Adrenal gland (tissue), 12 donors: ENCODE measurements around the gene PODNL1. TPM values are rescaled to one million over a fixed set of nuclear protein-coding genes. Genes with fewer than 3 reads are reported as not detected.

Source experiments
- DNase-seq, 7 donors: peaks; one replicate each; pipeline ENCODE4 v3.0.0-alpha.2; 2019 to 2020
- H3K27ac ChIP-seq, 5 donors: fragments of 200-600 bp; sonication (generic) in 4 of 5; 1 replicate in 3 of 5; 2 replicates in 2 of 5; pipeline versions ENCODE4 v1.5.1 to v1.8.0; 2016 to 2020; ENCODE audit warnings: mild to moderate bottlenecking in 1 of 5
- H3K27me3 ChIP-seq: fragments of 200-600 bp; 2 replicates; pipeline ENCODE4 v1.8.0; 2021
- H3K36me3 ChIP-seq, 2 donors: fragments of 200-600 bp; replicated peaks in 1 of 2; 1 replicate in 1 of 2; 2 replicates in 1 of 2; pipeline versions ENCODE4 v1.5.1 to v1.8.0; 2018 to 2022
- H3K4me1 ChIP-seq, 2 donors: fragments of 200-600 bp; replicated peaks in 1 of 2; 1 replicate in 1 of 2; 2 replicates in 1 of 2; pipeline versions ENCODE4 v1.5.1 to v1.8.0; 2018 to 2021
- H3K4me3 ChIP-seq, 4 donors: fragments of 200-600 bp; sonication (generic) in 3 of 4; one replicate each; pipeline ENCODE4 v1.5.1; 2016 to 2018
- H3K9me3 ChIP-seq, 3 donors: fragments of 200-600 bp; sonication (generic) in 1 of 3; replicated peaks in 1 of 3; 1 replicate in 2 of 3; 2 replicates in 1 of 3; pipeline versions ENCODE4 v1.5.1 to v1.8.0; 2016 to 2021
- POLR2A ChIP-seq, 2 donors: fragments of 450-650 bp; IDR thresholded peaks; one replicate each; pipeline ENCODE4 v1.6.1; 2017; ENCODE audit warnings: antibody characterized with exemption in 2 of 2, mild to moderate bottlenecking in 2 of 2, moderate library complexity in 1 of 2
- WGBS, 4 donors: extraction: QIAGEN DNeasy Blood & Tissue Kit in 2 of 4; methylation state at CpG; one replicate each; pipeline versions ENCODE4 v1.1.5 to v1.1.7; 2013 to 2017; 5-methylcytosine and 5-hydroxymethylcytosine counted together
- intact Hi-C, 2 donors: fragments of 100-400 bp; cut with DNase I; formaldehyde crosslinking; loops; one replicate each; pipeline versions ENCODE4 v1.14.1 to v1.15.0; 2022 to 2023
- polyA plus RNA-seq, 3 donors: library from polyadenylated mRNA; stranded (reverse); fragments of 200-250 nt in 2 of 3; fragments of 350-450 nt in 1 of 3; fragmentation: Illumina TruSeq in 1 of 3; extraction: RNeasy Lipid Tissue Mini Kit (QIAGEN cat#74804) in 1 of 3; gene quantifications; one replicate each; pipeline ENCODE4 v1.2.3, GENCODE V29; 2013 to 2014
- total RNA-seq, 9 donors: library from RNA; depleted of rRNA in 4 of 9; stranded (reverse); fragments of >200 nt in 4 of 9; fragments of 120-200 nt in 1 of 9; fragmentation: NEBNext Ultra II Directional in 1 of 9; extraction: Animal tissue kit (Norgen Biotek cat#: 25700) in 1 of 9; gene quantifications; one replicate each; pipeline versions ENCODE4 v1.1.0 to v1.2.4, GENCODE V29; 2013 to 2023
- TF ChIP-seq, protein P1 (sequence below), 6 experiments: fragments of 450-650 bp in 4 of 6; fragments of 200-600 bp in 2 of 6; sonication (generic) in 1 of 6; IDR thresholded peaks; 1 replicate in 5 of 6; 2 replicates in 1 of 6; pipeline versions ENCODE4 v1.5.1 to v1.8.0; 2016 to 2021; ENCODE audit warnings: antibody characterized with exemption in 6 of 6, mild to moderate bottlenecking in 2 of 6, moderate library complexity in 1 of 6
- donor health status: healthy with polysubstance abuse.
- donor health status: Bipolar disorder and iron deficiency.
- donor health status: DM: yes; HTN: yes; CAD: no.
- donor health status: DM: no; HTN: no; CAD: no.
- donor health status: DM: no; HTN: no; CAD: no.
- donor health status: DM: yes; HTN: yes; CAD: no.

Gene PODNL1
- total and polyA plus RNA-seq, 12 donors: 0.15 to 2.1 (median 0.61) TPM; not detected in 3

DNA sequence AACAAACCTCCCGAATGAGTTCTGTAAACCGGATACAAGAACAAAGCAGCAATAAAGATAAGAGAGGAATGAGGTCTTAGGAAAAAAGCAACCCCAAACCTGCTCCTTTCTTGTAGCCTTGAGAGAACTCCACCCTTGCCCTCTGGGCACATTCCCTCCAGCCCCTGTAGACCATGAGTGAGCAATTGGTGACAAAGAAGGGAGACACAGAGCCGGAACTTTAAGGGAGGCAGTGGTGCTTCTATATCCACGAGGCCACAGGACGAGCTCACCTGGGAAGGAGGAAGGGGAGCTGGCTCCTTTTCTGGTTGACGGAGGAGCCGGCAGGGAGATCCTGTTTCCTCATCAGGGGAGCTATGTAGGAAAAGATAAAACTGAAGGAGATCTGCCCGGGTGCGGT lies 45.3 kb downstream of the PODNL1 start:
- Histone ChIP-seq H3K27ac (no peak overlapping the region), H3K9me3 (no peaks in the 10 kb centered on the region), H3K36me3 (no peaks in the 10 kb centered on the region), H3K4me3 (no peak overlapping the region), H3K4me1 (no peaks in the 10 kb centered on the region), H3K27me3 (no peaks in the 10 kb centered on the region)
- no peak for DNase-seq
- TF ChIP-seq, protein P1, sequence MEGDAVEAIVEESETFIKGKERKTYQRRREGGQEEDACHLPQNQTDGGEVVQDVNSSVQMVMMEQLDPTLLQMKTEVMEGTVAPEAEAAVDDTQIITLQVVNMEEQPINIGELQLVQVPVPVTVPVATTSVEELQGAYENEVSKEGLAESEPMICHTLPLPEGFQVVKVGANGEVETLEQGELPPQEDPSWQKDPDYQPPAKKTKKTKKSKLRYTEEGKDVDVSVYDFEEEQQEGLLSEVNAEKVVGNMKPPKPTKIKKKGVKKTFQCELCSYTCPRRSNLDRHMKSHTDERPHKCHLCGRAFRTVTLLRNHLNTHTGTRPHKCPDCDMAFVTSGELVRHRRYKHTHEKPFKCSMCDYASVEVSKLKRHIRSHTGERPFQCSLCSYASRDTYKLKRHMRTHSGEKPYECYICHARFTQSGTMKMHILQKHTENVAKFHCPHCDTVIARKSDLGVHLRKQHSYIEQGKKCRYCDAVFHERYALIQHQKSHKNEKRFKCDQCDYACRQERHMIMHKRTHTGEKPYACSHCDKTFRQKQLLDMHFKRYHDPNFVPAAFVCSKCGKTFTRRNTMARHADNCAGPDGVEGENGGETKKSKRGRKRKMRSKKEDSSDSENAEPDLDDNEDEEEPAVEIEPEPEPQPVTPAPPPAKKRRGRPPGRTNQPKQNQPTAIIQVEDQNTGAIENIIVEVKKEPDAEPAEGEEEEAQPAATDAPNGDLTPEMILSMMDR (IDR thresholded peaks at IDR 0.05): no peak
- TF ChIP-seq POLR2A (IDR thresholded peaks at IDR 0.05): no peak
- 81 to 85% (median 83%) methylated on average over 9 of the region's 9 CpGs for WGBS, 4 donors
- intact Hi-C loops: no loop called here

DNA sequence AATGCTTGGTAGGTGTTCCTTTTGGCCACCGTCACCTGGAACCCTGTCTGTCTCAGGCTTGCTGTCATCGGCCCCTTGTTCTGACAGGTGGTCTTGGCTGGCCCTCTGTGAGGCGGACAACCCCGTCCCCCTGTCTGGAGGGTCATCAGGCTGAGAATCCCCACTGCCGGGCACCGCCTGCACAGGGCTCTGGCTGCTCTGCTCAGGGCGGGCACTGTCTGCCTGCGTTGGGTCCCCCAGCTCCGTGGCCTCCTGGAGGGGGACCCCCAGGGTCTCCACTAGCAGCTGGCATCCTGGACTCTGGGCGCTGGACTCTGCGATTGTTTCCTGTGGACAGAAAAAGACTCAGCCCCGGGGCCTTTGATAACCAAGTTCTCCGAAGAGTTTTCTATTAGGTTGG lies 48.1 kb downstream of the PODNL1 start:
- DNase-seq: no peak
- intact Hi-C loops: no loop called here
- no peak overlapping the region for H3K27ac ChIP-seq
- no peaks in the 10 kb centered on the region for H3K27me3 ChIP-seq
- no peaks in the 10 kb centered on the region for H3K4me1 ChIP-seq
- 93 to 98% (median 95%) methylated on average over 8 to 13 of the region's 13 CpGs for WGBS, 4 donors
- H3K36me3 ChIP-seq: no peaks in the 10 kb centered on the region
- no peaks in the 10 kb centered on the region for H3K9me3 ChIP-seq
- TF ChIP-seq, protein P1 (IDR thresholded peaks at IDR 0.05): no peak
- TF ChIP-seq POLR2A (IDR thresholded peaks at IDR 0.05): no peak
- H3K4me3 ChIP-seq: no peak overlapping the region

DNA sequence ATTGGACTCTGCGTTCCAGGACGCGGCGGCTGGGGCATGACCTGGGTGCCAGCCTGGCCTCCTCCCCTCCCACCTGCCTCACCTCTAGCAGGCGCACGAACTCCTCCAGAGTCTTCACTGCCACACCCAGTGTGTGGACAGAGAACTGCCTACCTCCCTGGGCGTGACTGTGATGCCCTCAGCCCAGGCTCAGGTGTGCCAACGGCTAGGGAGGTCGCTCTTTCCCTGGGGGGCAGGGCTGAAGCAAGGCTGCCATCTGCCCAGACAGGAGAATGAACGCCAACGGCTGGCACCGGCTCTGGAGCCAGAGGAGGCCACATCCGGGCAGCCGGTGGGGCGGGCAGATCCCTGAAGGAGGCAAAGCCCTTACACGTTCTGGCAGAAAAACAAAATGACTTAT lies 49.9 kb downstream of the PODNL1 start:
- WGBS, 4 donors: 88 to 92% (median 90%) methylated on average over 13 to 16 of the region's 16 CpGs

DNA sequence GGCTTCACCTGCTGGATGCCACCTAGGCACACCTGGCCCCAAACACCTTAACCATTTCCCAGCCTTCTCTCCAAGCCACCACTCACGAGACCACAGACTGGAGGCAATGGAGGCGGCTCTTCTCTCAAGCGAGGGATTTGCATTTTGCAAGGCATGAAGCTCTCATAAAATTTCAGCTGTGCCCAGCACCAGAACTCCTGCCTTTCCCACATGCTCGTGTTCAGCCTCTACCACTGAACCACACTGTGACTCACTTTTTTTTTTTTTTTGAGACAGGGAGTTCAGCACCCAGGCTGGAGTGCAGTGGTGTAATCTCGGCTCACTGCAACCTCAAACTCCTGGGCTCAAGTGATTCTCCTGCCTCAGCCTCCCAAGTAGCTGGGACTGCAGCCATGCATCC lies 50.7 kb downstream of the PODNL1 start:
- DNase-seq: no peak
- intact Hi-C loops: loop anchor here (10.0 kb wide), 2 partner anchors 157 to 167 kb away; no protein-coding TSS in a partner anchor
- 59 to 79% (median 75%) methylated on average over 3 to 5 of the region's 5 CpGs for WGBS, 4 donors
- no peaks in the 10 kb centered on the region for H3K36me3 ChIP-seq
- no peak overlapping the region for H3K4me3 ChIP-seq
- H3K27ac ChIP-seq: no peak overlapping the region
- TF ChIP-seq POLR2A (IDR thresholded peaks at IDR 0.05): no peak
- TF ChIP-seq, protein P1 (IDR thresholded peaks at IDR 0.05): no peak
- no peaks in the 10 kb centered on the region for H3K9me3 ChIP-seq
- H3K4me1 ChIP-seq: no peaks in the 10 kb centered on the region
- H3K27me3 ChIP-seq: no peaks in the 10 kb centered on the region

More for the DNA sequence above, 49.9 kb downstream of the PODNL1 start:
- TF ChIP-seq, protein P1 (IDR thresholded peaks at IDR 0.05): no peak
- no peak for TF ChIP-seq POLR2A (IDR thresholded peaks at IDR 0.05)
- H3K9me3 ChIP-seq: no peaks in the 10 kb centered on the region
- H3K4me1 ChIP-seq: no peaks in the 10 kb centered on the region
- no peak overlapping the region for H3K27ac ChIP-seq
- intact Hi-C loops: loop anchor here (10.0 kb wide), 2 partner anchors 157 to 167 kb away; no protein-coding TSS in a partner anchor
- no peak for DNase-seq
- no peaks in the 10 kb centered on the region for H3K27me3 ChIP-seq
- H3K4me3 ChIP-seq: no peak overlapping the region
- no peaks in the 10 kb centered on the region for H3K36me3 ChIP-seq
